Natural killer cell treated with Interleukin-12 subunit alpha and Interleukin-12 subunit beta and Interleukin-15 and Interleukin-18, amount 100 ng/mL, for 72 hours (primary cell): ENCODE measurements around the gene TCEA2. TPM values are rescaled to one million over a fixed set of nuclear protein-coding genes. Genes with fewer than 3 reads are reported as not detected.
"Not testable (repeated sequence)": the region's sequence is repeated elsewhere in the genome, so short reads cannot be mapped to it uniquely, and the experiment has no call there.

Source experiments
- ATAC-seq, 2 donors: fragments of 150-1000 bp; cut with Tn5 transposase in 1 of 2; sonication (Bioruptor Pico), chemical (Tn5 transposase) in 1 of 2; 2 replicates each; pipeline ENCODE4 v1.10.0; 2021
- DNase-seq: peaks from one replicate; pipeline ENCODE4 v3.0.0; 2022; ENCODE audit warnings: low spot score
- H3K27ac Mint-ChIP-seq, 2 donors: 1 replicate in 1 of 2; 2 replicates in 1 of 2; pipeline ENCODE4 v1.8.0; 2022; ENCODE audit warnings: mixed read lengths in 2 of 2, mild to moderate bottlenecking in 1 of 2, moderate library complexity in 1 of 2
- H3K27me3 Mint-ChIP-seq, 2 donors: 1 replicate in 1 of 2; 2 replicates in 1 of 2; pipeline ENCODE4 v1.8.0; 2022; ENCODE audit warnings: mixed read lengths in 2 of 2
- H3K36me3 Mint-ChIP-seq: one replicate; pipeline ENCODE4 v1.8.0; 2022; ENCODE audit warnings: mixed read lengths
- H3K4me1 Mint-ChIP-seq, 2 donors: 1 replicate in 1 of 2; 2 replicates in 1 of 2; pipeline ENCODE4 v1.8.0; 2022; ENCODE audit warnings: low read depth in 2 of 2, mixed read lengths in 2 of 2, mild to moderate bottlenecking in 1 of 2
- H3K4me3 Mint-ChIP-seq: one replicate; pipeline ENCODE4 v1.8.0; 2022; ENCODE audit warnings: mixed read lengths
- H3K9me3 Mint-ChIP-seq: 2 replicates; pipeline ENCODE4 v1.8.0; 2022; ENCODE audit warnings: mixed read lengths
- total RNA-seq, 2 donors: library from RNA; stranded (reverse); gene quantifications; one replicate each; pipeline ENCODE4 v1.2.3, GENCODE V29; 2022

The TCEA2 gene
- total RNA-seq, 2 donors from 2014 or later = 23.2 to 24.1 TPM

GRCh38 chr20:64086801-64087200 lies 23.8 kb downstream of the TCEA2 start:
- ATAC-seq (no peak), DNase-seq (no peak)
- H3K36me3 Mint-ChIP-seq = no peaks in the 10 kb centered on the region
- no peak overlapping the region for H3K4me3 Mint-ChIP-seq
- no peaks in the 10 kb centered on the region for H3K9me3 Mint-ChIP-seq
- H3K27me3 Mint-ChIP-seq = peaks cover 14 to 15% of the 10 kb centered on the region in 2 donors
- H3K27ac Mint-ChIP-seq = no peak overlapping the region
- peaks cover 8 to 20% of the 10 kb centered on the region in 2 donors for H3K4me1 Mint-ChIP-seq

GRCh38 chr20:64087226-64087825 lies 24.3 kb downstream of the TCEA2 start:
- not testable (repeated sequence) for DNase-seq, H3K4me3 Mint-ChIP-seq, H3K27ac Mint-ChIP-seq, H3K36me3 Mint-ChIP-seq, H3K9me3 Mint-ChIP-seq, ATAC-seq
- Mint-ChIP-seq H3K27me3 (peaks cover 14 to 15% of the 10 kb centered on the region in 2 donors), H3K4me1 (peaks cover 4 to 14% of the 10 kb centered on the region in 2 donors)

GRCh38 chr20:64088586-64088985 lies 25.6 kb downstream of the TCEA2 start:
- ATAC-seq = not testable (repeated sequence)
- peaks cover 14 to 15% of the 10 kb centered on the region in 2 donors for H3K27me3 Mint-ChIP-seq

GRCh38 chr20:64090165-64090564 lies 27.2 kb downstream of the TCEA2 start:
- Mint-ChIP-seq H3K9me3 (no peaks in the 10 kb centered on the region), H3K27me3 (peaks cover 9 to 10% of the 10 kb centered on the region in 2 donors), H3K27ac (no peak overlapping the region), H3K4me3 (no peak overlapping the region), H3K4me1 (no peaks in the 10 kb centered on the region), H3K36me3 (no peaks in the 10 kb centered on the region)
- DNase-seq = no peak
- ATAC-seq = no peak

More at GRCh38 chr20:64088586-64088985, 25.6 kb downstream of the TCEA2 start:
- not testable (repeated sequence) for DNase-seq, H3K4me3 Mint-ChIP-seq, H3K9me3 Mint-ChIP-seq, H3K36me3 Mint-ChIP-seq, H3K4me1 Mint-ChIP-seq, H3K27ac Mint-ChIP-seq

GRCh38 chr20:64091340-64091739 lies 28.3 kb downstream of the TCEA2 start:
- Mint-ChIP-seq H3K27ac (no peak overlapping the region), H3K4me1 (no peaks in the 10 kb centered on the region), H3K27me3 (peaks cover 6 to 10% of the 10 kb centered on the region in 2 donors), H3K9me3 (no peaks in the 10 kb centered on the region), H3K36me3 (no peaks in the 10 kb centered on the region), H3K4me3 (no peak overlapping the region)
- ATAC-seq = peak; percentile 6 to 21
- no peak for DNase-seq

- H3K27me3 Mint-ChIP-seq = peaks cover 6 to 10% of the 10 kb centered on the region in 2 donors
- H3K27ac Mint-ChIP-seq = no peak overlapping the region
- DNase-seq (no peak), ATAC-seq (peak; percentile 7 to 47)
- no peaks in the 10 kb centered on the region for H3K36me3 Mint-ChIP-seq
- peaks cover 2% of the 10 kb centered on the region for H3K9me3 Mint-ChIP-seq
- H3K4me1 Mint-ChIP-seq = peaks cover 0 to 1% of the 10 kb centered on the region in 2 donors
- no peak overlapping the region for H3K4me3 Mint-ChIP-seq
Measured at GRCh38 chr20:64091770-64092169, 28.8 kb downstream of the TCEA2 start.

- ATAC-seq = peak in 1 of 2 donors; percentile 36
- Mint-ChIP-seq H3K4me1 (peaks cover 0 to 4% of the 10 kb centered on the region in 2 donors), H3K9me3 (peaks cover 4% of the 10 kb centered on the region), H3K27ac (no peak overlapping the region), H3K27me3 (peaks cover 6 to 10% of the 10 kb centered on the region in 2 donors), H3K4me3 (no peak overlapping the region), H3K36me3 (no peaks in the 10 kb centered on the region)
- no peak for DNase-seq
Measured at GRCh38 chr20:64092258-64093012, 29.4 kb downstream of the TCEA2 start.

- Mint-ChIP-seq H3K27me3 (peaks cover 6 to 10% of the 10 kb centered on the region in 2 donors), H3K36me3 (no peaks in the 10 kb centered on the region), H3K4me1 (peaks cover 0 to 4% of the 10 kb centered on the region in 2 donors), H3K27ac (no peak overlapping the region), H3K9me3 (peaks cover 4% of the 10 kb centered on the region), H3K4me3 (no peak overlapping the region)
- no peak for ATAC-seq
- DNase-seq = no peak
Measured at GRCh38 chr20:64093013-64093503, 30.1 kb downstream of the TCEA2 start.

GRCh38 chr20:64095455-64095854 lies 32.5 kb downstream of the TCEA2 start:
- DNase-seq = no peak
- H3K27ac Mint-ChIP-seq = no peak overlapping the region
- H3K27me3 Mint-ChIP-seq = no peaks in the 10 kb centered on the region
- no peak for ATAC-seq
- H3K36me3 Mint-ChIP-seq = no peaks in the 10 kb centered on the region
- peaks cover 0 to 4% of the 10 kb centered on the region in 2 donors for H3K4me1 Mint-ChIP-seq
- peaks cover 4% of the 10 kb centered on the region for H3K9me3 Mint-ChIP-seq
- no peak overlapping the region for H3K4me3 Mint-ChIP-seq

GRCh38 chr20:64095927-64096326 lies 32.9 kb downstream of the TCEA2 start:
- Mint-ChIP-seq H3K27ac (no peak overlapping the region), H3K9me3 (peaks cover 4% of the 10 kb centered on the region), H3K36me3 (no peaks in the 10 kb centered on the region), H3K4me3 (no peak overlapping the region), H3K27me3 (peaks cover 0 to 1% of the 10 kb centered on the region in 2 donors), H3K4me1 (peaks cover 0 to 4% of the 10 kb centered on the region in 2 donors)
- ATAC-seq = no peak
- DNase-seq = no peak

- peaks cover 0 to 8% of the 10 kb centered on the region in 2 donors for H3K4me1 Mint-ChIP-seq
- ATAC-seq = no peak
- no peak for DNase-seq
- peaks cover 4% of the 10 kb centered on the region for H3K9me3 Mint-ChIP-seq
- H3K27me3 Mint-ChIP-seq = peaks cover 0 to 7% of the 10 kb centered on the region in 2 donors
- no peaks in the 10 kb centered on the region for H3K36me3 Mint-ChIP-seq
- H3K27ac Mint-ChIP-seq = no peak overlapping the region
- H3K4me3 Mint-ChIP-seq = no peak overlapping the region
Measured at GRCh38 chr20:64096535-64096934, 33.5 kb downstream of the TCEA2 start.

- peaks cover 4% of the 10 kb centered on the region for H3K9me3 Mint-ChIP-seq
- peaks cover 0 to 13% of the 10 kb centered on the region in 2 donors for H3K27me3 Mint-ChIP-seq
- H3K36me3 Mint-ChIP-seq = no peaks in the 10 kb centered on the region
- H3K4me3 Mint-ChIP-seq = no peak overlapping the region
- ATAC-seq (no peak), DNase-seq (no peak)
- no peak overlapping the region for H3K27ac Mint-ChIP-seq
- H3K4me1 Mint-ChIP-seq = peaks cover 0 to 12% of the 10 kb centered on the region in 2 donors
Measured at GRCh38 chr20:64098471-64099013, 35.5 kb downstream of the TCEA2 start.

- Mint-ChIP-seq H3K27ac (no peak overlapping the region), H3K4me3 (no peak overlapping the region)
- DNase-seq = no peak
Measured at GRCh38 chr20:64099086-64099786, 36.2 kb downstream of the TCEA2 start.

More at GRCh38 chr20:64099086-64099786, 36.2 kb downstream of the TCEA2 start:
- Mint-ChIP-seq H3K4me1 (peaks cover 0 to 12% of the 10 kb centered on the region in 2 donors), H3K9me3 (peaks cover 4% of the 10 kb centered on the region), H3K36me3 (no peaks in the 10 kb centered on the region), H3K27me3 (peaks cover 0 to 16% of the 10 kb centered on the region in 2 donors)
- no peak for ATAC-seq
